Measurements from ENCODE around the gene GLI3.

GLI3 gene

DNA sequence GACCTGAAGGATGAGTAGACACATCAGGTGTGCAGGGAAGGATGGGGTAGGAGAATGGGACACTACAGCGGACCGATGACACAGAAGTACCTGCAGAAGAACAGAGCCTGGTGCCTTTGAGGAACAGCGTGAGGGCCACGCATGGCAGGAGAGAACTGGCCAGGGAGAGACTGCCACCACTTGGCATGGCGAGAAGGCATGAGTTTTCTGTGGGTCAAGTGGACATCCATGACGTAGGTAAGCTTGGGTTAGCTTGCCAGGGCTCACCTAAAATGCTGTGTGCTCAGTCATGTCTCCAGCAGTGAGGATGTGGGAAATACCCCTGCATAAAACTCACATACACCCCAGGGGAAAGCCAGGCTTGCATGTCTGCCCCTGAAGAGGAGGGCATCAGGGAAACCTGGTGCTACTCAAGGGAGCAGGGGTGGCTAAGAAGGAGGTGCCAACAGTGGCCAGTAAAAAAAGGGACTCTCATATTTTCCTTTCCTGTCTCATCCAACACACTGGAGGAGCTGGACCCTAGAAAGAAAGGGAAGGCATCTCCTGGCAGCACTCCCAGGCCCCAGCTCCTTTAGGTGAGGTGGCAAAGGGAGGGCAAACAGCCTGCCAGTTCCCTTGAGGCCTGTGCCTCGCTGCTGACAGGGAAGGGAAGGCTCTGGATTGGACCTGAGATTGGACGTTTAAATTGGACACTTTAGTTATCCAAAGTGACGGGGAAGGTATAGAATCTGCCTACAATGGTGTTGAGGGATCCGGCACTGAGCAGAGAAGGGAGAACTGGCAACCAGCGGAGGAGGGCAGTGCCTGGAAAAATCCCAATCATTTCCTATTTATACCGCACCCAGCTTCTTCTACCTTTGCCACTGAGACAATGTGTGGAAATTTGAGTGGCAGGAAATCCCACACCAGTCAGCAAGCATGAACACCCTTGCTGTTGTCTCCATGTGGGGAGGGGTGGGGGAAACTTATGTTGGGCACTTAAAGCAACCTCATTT lies 255.7 kb downstream of the GLI3 start:
- 96% methylated on average over 11 to 12 of the region's 12 CpGs for WGBS, 2 experiments
- Histone ChIP-seq H3K27ac (ENCODE audit: insufficient read depth, low read depth, low read length, poor library complexity, severe bottlenecking) (no peak overlapping the region), H3K4me3 (ENCODE audit: insufficient read depth, low read depth, low read length) (no peak overlapping the region), H3K27me3 (ENCODE audit: control insufficient read depth, insufficient read depth, low read length, poor library complexity, severe bottlenecking) (no peaks in the 10 kb centered on the region), H3K9me3 (ENCODE audit: control insufficient read depth, low read length) (no peaks in the 10 kb centered on the region), H3K36me3 (ENCODE audit: control insufficient read depth, insufficient read depth, low read length) (peaks cover 30% of the 10 kb centered on the region), H3K4me1 (ENCODE audit: control insufficient read depth, insufficient read depth, low read length) (peaks cover 5% of the 10 kb centered on the region)

DNA sequence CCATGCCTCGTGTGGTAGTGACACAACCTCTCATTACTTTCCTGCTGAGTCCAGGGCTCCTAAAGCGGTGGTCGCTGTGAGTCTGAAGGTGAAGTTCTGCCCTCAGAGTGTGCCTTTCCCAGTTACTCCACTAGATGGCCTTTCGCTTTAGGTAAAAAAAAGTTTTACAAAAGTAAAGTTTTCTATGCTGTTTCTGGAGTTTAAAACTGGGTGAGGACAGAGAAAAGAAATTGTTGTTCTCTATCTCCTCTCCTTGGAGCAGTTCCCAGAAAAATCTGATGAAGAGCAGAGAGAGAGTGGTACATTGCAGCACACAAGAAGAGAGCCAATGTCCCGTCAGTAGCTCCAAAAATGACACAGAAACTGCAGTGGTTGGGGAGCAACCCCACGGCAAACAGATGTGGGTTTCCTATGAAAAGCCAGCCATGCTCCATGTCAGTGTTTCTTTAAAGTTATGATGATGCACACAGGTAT lies 257.1 kb downstream of the GLI3 start:
- H3K36me3 ChIP-seq (ENCODE audit: control insufficient read depth, insufficient read depth, low read length): peaks cover 40% of the 10 kb centered on the region
- no peak overlapping the region for H3K27ac ChIP-seq (ENCODE audit: insufficient read depth, low read depth, low read length, poor library complexity, severe bottlenecking)
- no peaks in the 10 kb centered on the region for H3K27me3 ChIP-seq (ENCODE audit: control insufficient read depth, insufficient read depth, low read length, poor library complexity, severe bottlenecking)
- WGBS, 2 experiments: 52 to 64% methylated on average over 6 of the region's 6 CpGs
- H3K4me3 ChIP-seq (ENCODE audit: insufficient read depth, low read depth, low read length): no peak overlapping the region
- H3K4me1 ChIP-seq (ENCODE audit: control insufficient read depth, insufficient read depth, low read length): peaks cover 5% of the 10 kb centered on the region
- H3K9me3 ChIP-seq (ENCODE audit: control insufficient read depth, low read length): no peaks in the 10 kb centered on the region

GRCh38 chr7:41978858-41979257 lies 258.2 kb downstream of the GLI3 start:
- WGBS, 2 experiments: 90 to 94% methylated on average over 4 of the region's 4 CpGs
- no peaks in the 10 kb centered on the region for H3K27me3 ChIP-seq (ENCODE audit: control insufficient read depth, insufficient read depth, low read length, poor library complexity, severe bottlenecking)
- no peaks in the 10 kb centered on the region for H3K9me3 ChIP-seq (ENCODE audit: control insufficient read depth, low read length)
- no peak overlapping the region for H3K27ac ChIP-seq (ENCODE audit: insufficient read depth, low read depth, low read length, poor library complexity, severe bottlenecking)
- peaks cover 5% of the 10 kb centered on the region for H3K4me1 ChIP-seq (ENCODE audit: control insufficient read depth, insufficient read depth, low read length)
- H3K4me3 ChIP-seq (ENCODE audit: insufficient read depth, low read depth, low read length): no peak overlapping the region
- peaks cover 45% of the 10 kb centered on the region for H3K36me3 ChIP-seq (ENCODE audit: control insufficient read depth, insufficient read depth, low read length)

- Histone ChIP-seq H3K4me1 (ENCODE audit: control insufficient read depth, insufficient read depth, low read length) (peaks cover 5% of the 10 kb centered on the region), H3K36me3 (ENCODE audit: control insufficient read depth, insufficient read depth, low read length) (peaks cover 49% of the 10 kb centered on the region), H3K27ac (ENCODE audit: insufficient read depth, low read depth, low read length, poor library complexity, severe bottlenecking) (peak overlapping the region; percentile 41), H3K27me3 (ENCODE audit: control insufficient read depth, insufficient read depth, low read length, poor library complexity, severe bottlenecking) (no peaks in the 10 kb centered on the region), H3K4me3 (ENCODE audit: insufficient read depth, low read depth, low read length) (no peak overlapping the region), H3K9me3 (ENCODE audit: control insufficient read depth, low read length) (no peaks in the 10 kb centered on the region)
- 88 to 93% methylated on average over 3 of the region's 3 CpGs for whole genome bisulfite sequencing, 2 experiments
These were observed 259.3 kb downstream of the GLI3 start for GRCh38 chr7:41977661-41978060.

GRCh38 chr7:41977151-41977651 lies 259.8 kb downstream of the GLI3 start:
- Histone ChIP-seq H3K9me3 (ENCODE audit: control insufficient read depth, low read length) (no peaks in the 10 kb centered on the region), H3K27me3 (ENCODE audit: control insufficient read depth, insufficient read depth, low read length, poor library complexity, severe bottlenecking) (no peaks in the 10 kb centered on the region), H3K4me3 (ENCODE audit: insufficient read depth, low read depth, low read length) (no peak overlapping the region), H3K36me3 (ENCODE audit: control insufficient read depth, insufficient read depth, low read length) (peaks cover 54% of the 10 kb centered on the region), H3K4me1 (ENCODE audit: control insufficient read depth, insufficient read depth, low read length) (peaks cover 5% of the 10 kb centered on the region), H3K27ac (ENCODE audit: insufficient read depth, low read depth, low read length, poor library complexity, severe bottlenecking) (peak overlapping the region; percentile 41)
- 65 to 69% methylated on average over 9 of the region's 9 CpGs for WGBS, 2 experiments

DNA sequence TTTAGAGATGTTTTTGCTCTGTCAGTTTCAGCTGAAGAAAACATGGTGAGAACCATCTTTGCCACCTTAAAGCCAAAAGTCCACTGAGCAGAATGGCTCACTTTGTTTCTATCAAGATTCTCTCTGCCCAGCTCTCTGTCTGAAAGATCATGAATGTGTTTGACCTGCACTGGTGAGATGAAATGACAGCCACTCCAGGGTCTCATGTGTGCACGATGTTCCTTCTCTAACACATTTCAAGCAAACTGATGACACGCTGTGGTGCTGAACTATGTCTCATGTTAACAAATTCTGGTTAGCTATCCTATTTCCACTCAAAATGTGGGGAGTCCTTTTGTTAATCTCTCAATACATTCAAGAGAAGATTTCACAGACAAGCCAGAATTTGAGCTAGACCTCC lies 260.6 kb downstream of the GLI3 start:
- Histone ChIP-seq H3K27me3 (ENCODE audit: control insufficient read depth, insufficient read depth, low read length, poor library complexity, severe bottlenecking) (no peaks in the 10 kb centered on the region), H3K4me3 (ENCODE audit: insufficient read depth, low read depth, low read length) (no peak overlapping the region), H3K9me3 (ENCODE audit: control insufficient read depth, low read length) (no peaks in the 10 kb centered on the region), H3K27ac (ENCODE audit: insufficient read depth, low read depth, low read length, poor library complexity, severe bottlenecking) (no peak overlapping the region), H3K36me3 (ENCODE audit: control insufficient read depth, insufficient read depth, low read length) (peaks cover 61% of the 10 kb centered on the region), H3K4me1 (ENCODE audit: control insufficient read depth, insufficient read depth, low read length) (peaks cover 5% of the 10 kb centered on the region)
- 94 to 96% methylated on average over 2 of the region's 2 CpGs for WGBS, 2 experiments

DNA sequence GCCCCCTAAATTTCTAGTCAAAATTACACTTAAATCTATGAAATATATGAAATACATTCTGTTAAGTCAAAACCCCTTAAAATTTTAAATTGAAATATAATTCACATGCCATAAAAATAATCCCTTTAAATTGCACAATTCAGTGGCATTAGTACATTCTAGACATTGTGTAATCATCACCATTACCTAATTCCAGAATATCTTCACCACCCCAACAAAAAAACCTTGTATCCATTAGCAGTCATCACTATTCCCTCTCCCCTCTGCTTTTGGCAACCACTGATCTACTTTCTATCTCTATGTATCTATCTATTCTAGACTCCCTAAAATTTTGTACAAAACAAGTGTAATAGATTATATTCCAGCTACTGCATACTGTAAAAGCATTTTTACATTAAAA lies 261.2 kb downstream of the GLI3 start:
- no peaks in the 10 kb centered on the region for H3K9me3 ChIP-seq (ENCODE audit: control insufficient read depth, low read length)
- H3K36me3 ChIP-seq (ENCODE audit: control insufficient read depth, insufficient read depth, low read length): peaks cover 64% of the 10 kb centered on the region
- H3K4me1 ChIP-seq (ENCODE audit: control insufficient read depth, insufficient read depth, low read length): peaks cover 5% of the 10 kb centered on the region
- H3K27ac ChIP-seq (ENCODE audit: insufficient read depth, low read depth, low read length, poor library complexity, severe bottlenecking): no peak overlapping the region
- H3K4me3 ChIP-seq (ENCODE audit: insufficient read depth, low read depth, low read length): no peak overlapping the region
- H3K27me3 ChIP-seq (ENCODE audit: control insufficient read depth, insufficient read depth, low read length, poor library complexity, severe bottlenecking): no peaks in the 10 kb centered on the region

DNA sequence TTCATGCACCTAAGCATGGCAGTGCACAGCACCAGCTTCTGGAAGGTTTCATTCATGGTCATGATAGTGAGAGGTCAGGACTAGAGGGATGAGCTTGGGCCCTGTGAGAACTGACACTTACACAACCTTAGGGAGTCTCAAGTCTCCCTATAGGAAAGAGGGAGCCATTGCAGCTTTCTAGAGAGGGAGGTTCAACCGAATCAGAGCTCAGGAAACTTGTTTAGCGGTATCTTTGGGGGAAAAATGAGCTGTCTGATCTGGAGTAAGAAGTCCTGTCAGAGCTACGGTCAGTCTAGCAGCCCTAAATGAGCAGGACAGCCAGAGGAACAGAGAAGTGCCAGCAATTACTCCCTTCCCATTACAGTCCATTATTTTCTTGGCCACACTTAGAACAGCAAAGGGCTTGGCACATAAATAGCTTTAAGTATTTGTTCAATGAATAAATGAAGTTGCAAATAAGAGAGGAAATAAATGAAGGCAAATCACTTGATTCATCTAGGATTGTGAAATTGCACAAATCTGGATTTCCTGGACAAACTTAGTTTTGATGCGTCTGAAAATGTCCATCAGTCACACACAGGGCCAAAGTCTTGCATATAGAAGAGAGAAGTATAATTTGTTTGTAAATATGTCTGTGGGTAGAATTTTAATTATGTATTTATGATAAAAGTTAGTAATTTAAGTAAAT lies 262.0 kb downstream of the GLI3 start:
- Histone ChIP-seq H3K4me1 (ENCODE audit: control insufficient read depth, insufficient read depth, low read length) (peaks cover 5% of the 10 kb centered on the region), H3K9me3 (ENCODE audit: control insufficient read depth, low read length) (no peaks in the 10 kb centered on the region), H3K36me3 (ENCODE audit: control insufficient read depth, insufficient read depth, low read length) (peaks cover 70% of the 10 kb centered on the region), H3K27me3 (ENCODE audit: control insufficient read depth, insufficient read depth, low read length, poor library complexity, severe bottlenecking) (no peaks in the 10 kb centered on the region), H3K27ac (ENCODE audit: insufficient read depth, low read depth, low read length, poor library complexity, severe bottlenecking) (no peak overlapping the region), H3K4me3 (ENCODE audit: insufficient read depth, low read depth, low read length) (no peak overlapping the region)
- 93 to 96% methylated on average over 4 of the region's 4 CpGs for WGBS, 2 experiments

- Histone ChIP-seq H3K9me3 (ENCODE audit: control insufficient read depth, low read length) (no peaks in the 10 kb centered on the region), H3K27ac (ENCODE audit: insufficient read depth, low read depth, low read length, poor library complexity, severe bottlenecking) (no peak overlapping the region), H3K36me3 (ENCODE audit: control insufficient read depth, insufficient read depth, low read length) (peaks cover 65% of the 10 kb centered on the region), H3K27me3 (ENCODE audit: control insufficient read depth, insufficient read depth, low read length, poor library complexity, severe bottlenecking) (no peaks in the 10 kb centered on the region), H3K4me1 (ENCODE audit: control insufficient read depth, insufficient read depth, low read length) (peaks cover 5% of the 10 kb centered on the region), H3K4me3 (ENCODE audit: insufficient read depth, low read depth, low read length) (no peak overlapping the region)
- 98 to 99% methylated on average over 4 to 7 of the region's 8 CpGs for WGBS, 2 experiments
These were observed 263.7 kb downstream of the GLI3 start for GRCh38 chr7:41973202-41973730.

DNA sequence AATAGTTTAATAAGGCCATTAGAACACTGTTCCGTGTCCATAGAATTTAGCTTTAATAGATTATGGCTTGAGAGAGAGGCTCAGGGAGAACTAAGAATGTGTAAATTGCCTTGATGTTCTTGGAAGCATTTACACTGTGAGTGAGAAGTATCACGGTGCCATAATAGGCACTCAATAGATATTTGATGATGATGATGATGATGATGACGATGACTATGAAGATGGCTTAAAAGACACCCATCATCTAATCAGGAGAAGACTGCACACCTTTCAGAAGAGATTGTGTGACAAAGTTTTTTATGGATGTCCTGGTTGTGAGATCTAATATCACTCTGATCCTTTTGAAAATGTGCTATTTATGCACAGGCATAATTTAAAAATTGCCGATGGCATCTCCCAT lies 264.2 kb downstream of the GLI3 start:
- no peak overlapping the region for H3K4me3 ChIP-seq (ENCODE audit: insufficient read depth, low read depth, low read length)
- peaks cover 5% of the 10 kb centered on the region for H3K4me1 ChIP-seq (ENCODE audit: control insufficient read depth, insufficient read depth, low read length)
- no peak overlapping the region for H3K27ac ChIP-seq (ENCODE audit: insufficient read depth, low read depth, low read length, poor library complexity, severe bottlenecking)
- peaks cover 65% of the 10 kb centered on the region for H3K36me3 ChIP-seq (ENCODE audit: control insufficient read depth, insufficient read depth, low read length)
- WGBS, 2 experiments: 95 to 99% methylated on average over 4 of the region's 4 CpGs
- no peaks in the 10 kb centered on the region for H3K27me3 ChIP-seq (ENCODE audit: control insufficient read depth, insufficient read depth, low read length, poor library complexity, severe bottlenecking)
- H3K9me3 ChIP-seq (ENCODE audit: control insufficient read depth, low read length): no peaks in the 10 kb centered on the region

Data from ectodermal cell (in vitro differentiated cells).